H9 (cell line): Measurements from ENCODE around the gene NEGR1. TPM values are rescaled to one million over a fixed set of nuclear protein-coding genes. Genes with fewer than 3 reads are reported as not detected.

Source experiments
- DNase-seq: peaks from one replicate; pipeline ENCODE4 v3.0.0-alpha.2; 2017
- H2AFZ ChIP-seq: one replicate; pipeline ENCODE4 v1.6.1; 2013; ENCODE audit warnings: mild to moderate bottlenecking, low read length, control low read depth, moderate library complexity
- H2AK5ac ChIP-seq: 2 replicates; pipeline ENCODE4 v1.6.1; 2013; ENCODE audit warnings: low read length, control low read depth, mixed read lengths; ENCODE audit not compliant: insufficient read length
- H2BK120ac ChIP-seq: one replicate; pipeline ENCODE4 v1.6.1; 2013; ENCODE audit warnings: low read depth, mild to moderate bottlenecking, low read length, control low read depth, inconsistent platforms; ENCODE audit not compliant: poor library complexity, severe bottlenecking
- H2BK12ac ChIP-seq: 2 replicates; pipeline ENCODE4 v1.6.1; 2013; ENCODE audit warnings: low read length, control low read depth, mixed read lengths, low read depth; ENCODE audit not compliant: insufficient read length
- H2BK15ac ChIP-seq: 2 replicates; pipeline ENCODE4 v1.6.1; 2013; ENCODE audit warnings: low read depth, low read length, control low read depth
- H2BK20ac ChIP-seq: one replicate; pipeline ENCODE4 v1.6.1; 2013; ENCODE audit warnings: low read depth, mild to moderate bottlenecking, low read length, control low read depth, inconsistent platforms; ENCODE audit not compliant: poor library complexity, severe bottlenecking
- H2BK5ac ChIP-seq: 2 replicates; pipeline ENCODE4 v1.6.1; 2013; ENCODE audit warnings: low read length, control low read depth, mixed read lengths; ENCODE audit not compliant: insufficient read length
- H3K14ac ChIP-seq: 2 replicates; pipeline ENCODE4 v1.6.1; 2013; ENCODE audit warnings: low read length, control low read depth; ENCODE audit not compliant: insufficient read depth
- H3K18ac ChIP-seq: 2 replicates; pipeline ENCODE4 v1.6.1; 2013; ENCODE audit warnings: low read depth, mild to moderate bottlenecking, mixed read lengths, low read length, control low read depth; ENCODE audit not compliant: insufficient read length
- H3K23ac ChIP-seq: 2 replicates; pipeline ENCODE4 v1.6.1; 2013; ENCODE audit warnings: low read length, control low read depth, mixed read lengths, low read depth; ENCODE audit not compliant: insufficient read length
- H3K23me2 ChIP-seq: 2 replicates; pipeline ENCODE4 v1.6.1; 2013; ENCODE audit warnings: low read depth, mild to moderate bottlenecking, mixed read lengths, low read length, control low read depth; ENCODE audit not compliant: insufficient read length, poor library complexity, severe bottlenecking
- H3K27ac ChIP-seq: 2 replicates; pipeline ENCODE4 v1.5.1; 2013; ENCODE audit warnings: low read length, control low read depth, mixed read lengths, low read depth; ENCODE audit not compliant: insufficient read length
- H3K27me3 ChIP-seq: 2 replicates; pipeline ENCODE4 v1.6.1; 2013; ENCODE audit warnings: low read length, control low read depth, inconsistent platforms; ENCODE audit not compliant: insufficient read depth
- H3K4ac ChIP-seq: 2 replicates; pipeline ENCODE4 v1.6.1; 2013; ENCODE audit warnings: low read depth, mild to moderate bottlenecking, control low read depth, inconsistent platforms, low read length, moderate library complexity
- H3K4me1 ChIP-seq: 2 replicates; pipeline ENCODE4 v1.6.1; 2013; ENCODE audit warnings: low read length, control low read depth, inconsistent platforms; ENCODE audit not compliant: insufficient read depth
- H3K4me2 ChIP-seq: 2 replicates; pipeline ENCODE4 v1.6.1; 2013; ENCODE audit warnings: low read length, control low read depth, mixed read lengths; ENCODE audit not compliant: insufficient read length, insufficient read depth
- H3K56ac ChIP-seq: 2 replicates; pipeline ENCODE4 v1.6.1; 2013; ENCODE audit warnings: low read depth, mild to moderate bottlenecking, mixed read lengths, low read length, control low read depth; ENCODE audit not compliant: insufficient read length
- H3K79me1 ChIP-seq: 2 replicates; pipeline ENCODE4 v1.6.1; 2013; ENCODE audit warnings: low read depth, mild to moderate bottlenecking, moderate library complexity, low read length, control low read depth, inconsistent platforms; ENCODE audit not compliant: insufficient read depth, poor library complexity, severe bottlenecking
- H3K79me2 ChIP-seq: 2 replicates; pipeline ENCODE4 v1.6.1; 2013; ENCODE audit warnings: low read length, control low read depth, inconsistent platforms; ENCODE audit not compliant: insufficient read depth
- H3K9ac ChIP-seq: 2 replicates; pipeline ENCODE4 v1.6.1; 2013; ENCODE audit warnings: low read length, control low read depth, mixed read lengths; ENCODE audit not compliant: insufficient read length; ENCODE audit errors: extremely low read depth
- H3K9me3 ChIP-seq: one replicate; pipeline ENCODE4 v1.6.1; 2013; ENCODE audit warnings: low read depth, low read length, inconsistent platforms; ENCODE audit not compliant: control insufficient read depth
- H3T11ph ChIP-seq: one replicate; pipeline ENCODE4 v1.6.1; 2013; ENCODE audit warnings: mild to moderate bottlenecking, low read length, control low read depth, inconsistent platforms
- H4K20me1 ChIP-seq: one replicate; pipeline ENCODE4 v1.6.1; 2013; ENCODE audit not compliant: control insufficient read depth, insufficient read length, insufficient read depth
- H4K5ac ChIP-seq: 2 replicates; pipeline ENCODE4 v1.6.1; 2013; ENCODE audit warnings: low read depth, mild to moderate bottlenecking, mixed read lengths, low read length, control low read depth; ENCODE audit not compliant: insufficient read length
- H4K8ac ChIP-seq: replicated peaks from 2 replicates; pipeline ENCODE4 v1.6.1; 2013; ENCODE audit warnings: low read length, control low read depth, mixed read lengths, low read depth; ENCODE audit not compliant: insufficient read length
- H4K91ac ChIP-seq: 2 replicates; pipeline ENCODE4 v1.6.1; 2013; ENCODE audit warnings: low read depth, mild to moderate bottlenecking, moderate library complexity, mixed read lengths, low read length, control low read depth; ENCODE audit not compliant: insufficient read length
- H3K27ac Mint-ChIP-seq, 3 experiments: 2 replicates in 2 of 3; 3 replicates in 1 of 3; pipeline ENCODE4 v1.8.0; 2020 to 2021; ENCODE audit warnings: mixed read lengths in 3 of 3, mild to moderate bottlenecking in 1 of 3, moderate library complexity in 1 of 3
- H3K27me3 Mint-ChIP-seq: 2 replicates; pipeline ENCODE4 v1.8.0; 2021; ENCODE audit warnings: low read depth, mild to moderate bottlenecking, moderate library complexity, mixed read lengths
- H3K36me3 Mint-ChIP-seq, 3 experiments: 2 replicates in 2 of 3; 3 replicates in 1 of 3; pipeline ENCODE4 v1.8.0; 2020 to 2021; ENCODE audit warnings: low read depth in 3 of 3, mixed read lengths in 3 of 3; ENCODE audit not compliant: insufficient read depth in 1 of 3
- H3K4me1 Mint-ChIP-seq, 2 experiments: 2 replicates each; pipeline ENCODE4 v1.8.0; 2020; ENCODE audit warnings: mixed read lengths in 2 of 2
- H3K4me3 Mint-ChIP-seq, 2 experiments: 2 replicates in 1 of 2; 3 replicates in 1 of 2; pipeline ENCODE4 v1.8.0; 2020 to 2021; ENCODE audit warnings: mild to moderate bottlenecking in 2 of 2, mixed read lengths in 2 of 2, moderate library complexity in 1 of 2
- H3K9me3 Mint-ChIP-seq, 2 experiments: 2 replicates in 1 of 2; 3 replicates in 1 of 2; pipeline ENCODE4 v1.8.0; 2020; ENCODE audit warnings: mild to moderate bottlenecking in 2 of 2, mixed read lengths in 2 of 2, moderate library complexity in 1 of 2
- CTCF ChIP-seq: fragments of 200-600 bp; sonication (generic); conservative IDR thresholded peaks from 3 replicates; pipeline ENCODE4 v1.8.0; 2021; ENCODE audit warnings: antibody characterized with exemption, mild to moderate bottlenecking
- WGBS: extraction: QIAGEN DNeasy Blood & Tissue Kit; methylation state at CpG from one replicate; pipeline ENCODE4 v1.1.7; 2013; ENCODE audit warnings: missing lambda C conversion rate, low lambda C conversion rate, mixed read lengths; ENCODE audit not compliant: insufficient read length; ENCODE audit errors: extremely low coverage; 5-methylcytosine and 5-hydroxymethylcytosine counted together
- total RNA-seq: library from RNA; stranded (reverse); gene quantifications from 2 replicates; pipeline ENCODE4 v1.2.1, GENCODE V29; 2021

The NEGR1 gene
- total RNA-seq, 1 experiment from 2014 or later = 0.13 TPM

- H3K4me1 ChIP-seq = no peaks in the 10 kb centered on the region
- no peak overlapping the region for H3K23ac ChIP-seq
- no peak overlapping the region for H2AK5ac ChIP-seq
- TF ChIP-seq CTCF = no peak
- no peak overlapping the region for H3K18ac ChIP-seq
- no peak overlapping the region for H3K4ac ChIP-seq
- no peak overlapping the region for H3K14ac ChIP-seq
- no peaks in the 10 kb centered on the region for H3K79me2 ChIP-seq
- Mint-ChIP-seq H3K9me3 (no peaks in the 10 kb centered on the region), H3K4me1 (no peaks in the 10 kb centered on the region), H3K27me3 (no peaks in the 10 kb centered on the region), H3K27ac (no peak overlapping the region), H3K4me3 (no peak overlapping the region), H3K36me3 (no peaks in the 10 kb centered on the region)
- no peaks in the 10 kb centered on the region for H3K9me3 ChIP-seq
- H3K56ac ChIP-seq = no peak overlapping the region
- no peak overlapping the region for H2BK15ac ChIP-seq
- no peak overlapping the region for H3K27ac ChIP-seq
- no peaks in the 10 kb centered on the region for H3K27me3 ChIP-seq
- H2BK20ac ChIP-seq = no peak overlapping the region
- no peak for DNase-seq
- no peaks in the 10 kb centered on the region for H3K79me1 ChIP-seq
- H4K8ac ChIP-seq = no peak overlapping the region
- no peak overlapping the region for H3K9ac ChIP-seq
- H3K23me2 ChIP-seq = no peaks in the 10 kb centered on the region
- H4K91ac ChIP-seq = no peak overlapping the region
- no peak overlapping the region for H2AFZ ChIP-seq
- H4K20me1 ChIP-seq = no peaks in the 10 kb centered on the region
- no peak overlapping the region for H2BK120ac ChIP-seq
- no peak overlapping the region for H3T11ph ChIP-seq
- H3K4me2 ChIP-seq = no peak overlapping the region
- WGBS = no CpG with 5 or more reads among the region's 2 CpGs
- H2BK12ac ChIP-seq = no peak overlapping the region
- H2BK5ac ChIP-seq = no peak overlapping the region
- no peak overlapping the region for H4K5ac ChIP-seq
Measured at GRCh38 chr1:71561206-71561605, 721.1 kb downstream of the NEGR1 start.
